Measurements from ENCODE around the gene OR4P4. TPM values are rescaled to one million over a fixed set of nuclear protein-coding genes. Genes with fewer than 3 reads are reported as not detected.

OR4P4 gene
- polyA plus RNA-seq (2013), result not detected

DNA sequence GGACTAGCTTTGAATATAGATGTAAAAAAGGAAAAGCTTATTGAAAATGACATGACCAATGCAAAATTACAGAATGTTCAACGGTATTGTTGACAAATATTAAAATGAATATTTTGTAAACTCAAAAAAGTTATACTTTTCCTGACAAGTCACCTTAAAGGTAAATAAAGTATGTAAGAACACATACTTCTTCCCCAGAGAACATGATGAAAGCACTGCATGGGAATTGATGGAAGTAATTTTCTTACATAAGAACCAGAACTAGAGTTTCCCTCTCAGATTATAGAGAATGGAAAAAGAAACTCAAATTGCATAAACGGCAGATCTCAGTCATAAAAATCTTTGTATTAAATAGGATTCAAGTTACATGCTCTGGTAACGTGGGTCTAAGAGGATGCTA, at the start of gene OR4P4:
Gene OR4P4 (plus strand): TSS at position 301 of the 400 bp plus-strand sequence.
- DNase-seq, result no peak
- Histone ChIP-seq H3K27ac (ENCODE audit: insufficient read depth in 1 of 2, low read depth in 1 of 2, low read length in 2 of 2, poor library complexity in 1 of 2, severe bottlenecking in 2 of 2) (no peak within 1 kb of the TSS), H3K9me3 (ENCODE audit: control extremely low read depth in 1 of 5, control insufficient read depth in 4 of 5, insufficient read depth in 2 of 5, low read depth in 1 of 5, low read length in 4 of 5) (no peaks in the 10 kb centered on the region), H3K4me3 (ENCODE audit: control insufficient read depth in 1 of 7, extremely low read depth in 1 of 7, insufficient read depth in 4 of 7, low read depth in 2 of 7, low read length in 6 of 7) (no peak within 1 kb of the TSS), H3K4me1 (ENCODE audit: control extremely low read depth in 1 of 4, control insufficient read depth in 4 of 4, insufficient read depth in 4 of 4, low read length in 3 of 4) (no peaks in the 10 kb centered on the region), H3K36me3 (ENCODE audit: control insufficient read depth in 4 of 4, insufficient read depth in 4 of 4, low read length in 3 of 4) (no peaks in the 10 kb centered on the region), H3K27me3 (replicated peaks in 2 of 5; ENCODE audit: control insufficient read depth in 4 of 5, insufficient read depth in 5 of 5, low read length in 4 of 5) (no peaks in the 10 kb centered on the region)
- ChIA-PET CTCF (no interaction called here), POLR2A (no interaction called here)
- no CpG with 5 or more reads among the region's 3 CpGs for WGBS (ENCODE audit: insufficient coverage)

GRCh38 chr11:55607545-55607944, 27.4 kb upstream of the OR4P4 start, which contains the start of gene OR4C11:
TSS of gene OR4C11 (minus strand) at chr11:55607645. CDS start at chr11:55604373, 3,272 bp downstream.
- Histone ChIP-seq H3K4me3 (ENCODE audit: control insufficient read depth in 1 of 7, extremely low read depth in 1 of 7, insufficient read depth in 4 of 7, low read depth in 2 of 7, low read length in 6 of 7) (no peak within 1 kb of the TSS), H3K27me3 (replicated peaks in 2 of 5; ENCODE audit: control insufficient read depth in 4 of 5, insufficient read depth in 5 of 5, low read length in 4 of 5) (no peaks in the 10 kb centered on the region), H3K36me3 (ENCODE audit: control insufficient read depth in 4 of 4, insufficient read depth in 4 of 4, low read length in 3 of 4) (no peaks in the 10 kb centered on the region), H3K27ac (ENCODE audit: insufficient read depth in 1 of 2, low read depth in 1 of 2, low read length in 2 of 2, poor library complexity in 1 of 2, severe bottlenecking in 2 of 2) (no peak within 1 kb of the TSS), H3K4me1 (ENCODE audit: control extremely low read depth in 1 of 4, control insufficient read depth in 4 of 4, insufficient read depth in 4 of 4, low read length in 3 of 4) (no peaks in the 10 kb centered on the region), H3K9me3 (ENCODE audit: control extremely low read depth in 1 of 5, control insufficient read depth in 4 of 5, insufficient read depth in 2 of 5, low read depth in 1 of 5, low read length in 4 of 5) (no peaks in the 10 kb centered on the region)
- CTCF ChIA-PET, result no interaction called here
- POLR2A ChIA-PET, result no interaction called here
- DNase-seq, result no peak
- WGBS (ENCODE audit: insufficient coverage), result no CpG with 5 or more reads among the region's 2 CpGs

GRCh38 chr11:55624531-55624930, 10.4 kb upstream of the OR4P4 start:
- H3K36me3 ChIP-seq (ENCODE audit: control insufficient read depth in 4 of 4, insufficient read depth in 4 of 4, low read length in 3 of 4), result no peaks in the 10 kb centered on the region
- CTCF ChIA-PET, result no interaction called here
- no peak overlapping the region for H3K27ac ChIP-seq (ENCODE audit: insufficient read depth in 1 of 2, low read depth in 1 of 2, low read length in 2 of 2, poor library complexity in 1 of 2, severe bottlenecking in 2 of 2)
- no peaks in the 10 kb centered on the region for H3K27me3 ChIP-seq (replicated peaks in 2 of 5; ENCODE audit: control insufficient read depth in 4 of 5, insufficient read depth in 5 of 5, low read length in 4 of 5)
- H3K9me3 ChIP-seq (ENCODE audit: control extremely low read depth in 1 of 5, control insufficient read depth in 4 of 5, insufficient read depth in 2 of 5, low read depth in 1 of 5, low read length in 4 of 5), result no peaks in the 10 kb centered on the region
- no peak for DNase-seq
- H3K4me3 ChIP-seq (ENCODE audit: control insufficient read depth in 1 of 7, extremely low read depth in 1 of 7, insufficient read depth in 4 of 7, low read depth in 2 of 7, low read length in 6 of 7), result no peak overlapping the region
- POLR2A ChIA-PET, result no interaction called here
- WGBS (ENCODE audit: insufficient coverage), result no CpG with 5 or more reads among the region's 1 CpG
- H3K4me1 ChIP-seq (ENCODE audit: control extremely low read depth in 1 of 4, control insufficient read depth in 4 of 4, insufficient read depth in 4 of 4, low read length in 3 of 4), result no peaks in the 10 kb centered on the region

GRCh38 chr11:55648027-55648426, 13.1 kb downstream of the OR4P4 start, which contains the start of gene OR4S2:
TSS of gene OR4S2 (plus strand) at chr11:55648327. CDS start at chr11:55650904, 2,577 bp downstream.
- no CpG with 5 or more reads among the region's 2 CpGs for WGBS (ENCODE audit: insufficient coverage)
- no peak within 1 kb of the TSS for H3K27ac ChIP-seq (ENCODE audit: insufficient read depth in 1 of 2, low read depth in 1 of 2, low read length in 2 of 2, poor library complexity in 1 of 2, severe bottlenecking in 2 of 2)
- ChIA-PET POLR2A (no interaction called here), CTCF (no interaction called here)
- no peaks in the 10 kb centered on the region for H3K4me1 ChIP-seq (ENCODE audit: control extremely low read depth in 1 of 4, control insufficient read depth in 4 of 4, insufficient read depth in 4 of 4, low read length in 3 of 4)
- H3K9me3 ChIP-seq (ENCODE audit: control extremely low read depth in 1 of 5, control insufficient read depth in 4 of 5, insufficient read depth in 2 of 5, low read depth in 1 of 5, low read length in 4 of 5), result no peaks in the 10 kb centered on the region
- H3K4me3 ChIP-seq (ENCODE audit: control insufficient read depth in 1 of 7, extremely low read depth in 1 of 7, insufficient read depth in 4 of 7, low read depth in 2 of 7, low read length in 6 of 7), result no peak within 1 kb of the TSS
- no peaks in the 10 kb centered on the region for H3K27me3 ChIP-seq (replicated peaks in 2 of 5; ENCODE audit: control insufficient read depth in 4 of 5, insufficient read depth in 5 of 5, low read length in 4 of 5)
- DNase-seq, result no peak
- H3K36me3 ChIP-seq (ENCODE audit: control insufficient read depth in 4 of 4, insufficient read depth in 4 of 4, low read length in 3 of 4), result no peaks in the 10 kb centered on the region

- POLR2A ChIA-PET, result no interaction called here
- H3K27ac ChIP-seq (ENCODE audit: insufficient read depth in 1 of 2, low read depth in 1 of 2, low read length in 2 of 2, poor library complexity in 1 of 2, severe bottlenecking in 2 of 2), result no peak overlapping the region
Observed at GRCh38 chr11:55652560-55652959, 17.6 kb downstream of the OR4P4 start.

GRCh38 chr11:55655096-55655495, 20.2 kb downstream of the OR4P4 start:
- ChIA-PET CTCF (no interaction called here), POLR2A (no interaction called here)
- no peaks in the 10 kb centered on the region for H3K4me1 ChIP-seq (ENCODE audit: control extremely low read depth in 1 of 4, control insufficient read depth in 4 of 4, insufficient read depth in 4 of 4, low read length in 3 of 4)
- H3K9me3 ChIP-seq (ENCODE audit: control extremely low read depth in 1 of 5, control insufficient read depth in 4 of 5, insufficient read depth in 2 of 5, low read depth in 1 of 5, low read length in 4 of 5), result no peaks in the 10 kb centered on the region
- H3K27me3 ChIP-seq (replicated peaks in 2 of 5; ENCODE audit: control insufficient read depth in 4 of 5, insufficient read depth in 5 of 5, low read length in 4 of 5), result no peaks in the 10 kb centered on the region
- no peak overlapping the region for H3K4me3 ChIP-seq (ENCODE audit: control insufficient read depth in 1 of 7, extremely low read depth in 1 of 7, insufficient read depth in 4 of 7, low read depth in 2 of 7, low read length in 6 of 7)
- H3K36me3 ChIP-seq (ENCODE audit: control insufficient read depth in 4 of 4, insufficient read depth in 4 of 4, low read length in 3 of 4), result no peaks in the 10 kb centered on the region
- no peak for DNase-seq
- no peak overlapping the region for H3K27ac ChIP-seq (ENCODE audit: insufficient read depth in 1 of 2, low read depth in 1 of 2, low read length in 2 of 2, poor library complexity in 1 of 2, severe bottlenecking in 2 of 2)

More at GRCh38 chr11:55652560-55652959, 17.6 kb downstream of the OR4P4 start:
- Histone ChIP-seq H3K36me3 (ENCODE audit: control insufficient read depth in 4 of 4, insufficient read depth in 4 of 4, low read length in 3 of 4) (no peaks in the 10 kb centered on the region), H3K4me1 (ENCODE audit: control extremely low read depth in 1 of 4, control insufficient read depth in 4 of 4, insufficient read depth in 4 of 4, low read length in 3 of 4) (no peaks in the 10 kb centered on the region), H3K4me3 (ENCODE audit: control insufficient read depth in 1 of 7, extremely low read depth in 1 of 7, insufficient read depth in 4 of 7, low read depth in 2 of 7, low read length in 6 of 7) (no peak overlapping the region), H3K27me3 (replicated peaks in 2 of 5; ENCODE audit: control insufficient read depth in 4 of 5, insufficient read depth in 5 of 5, low read length in 4 of 5) (no peaks in the 10 kb centered on the region), H3K9me3 (ENCODE audit: control extremely low read depth in 1 of 5, control insufficient read depth in 4 of 5, insufficient read depth in 2 of 5, low read depth in 1 of 5, low read length in 4 of 5) (no peaks in the 10 kb centered on the region)
- no peak for DNase-seq
- no CpG with 5 or more reads among the region's 1 CpG for WGBS (ENCODE audit: insufficient coverage)
- CTCF ChIA-PET, result no interaction called here

GRCh38 chr11:55658031-55658573, 23.2 kb downstream of the OR4P4 start:
- no peaks in the 10 kb centered on the region for H3K27me3 ChIP-seq (replicated peaks in 2 of 5; ENCODE audit: control insufficient read depth in 4 of 5, insufficient read depth in 5 of 5, low read length in 4 of 5)

More at GRCh38 chr11:55658031-55658573, 23.2 kb downstream of the OR4P4 start:
- no CpG with 5 or more reads among the region's 2 CpGs for WGBS (ENCODE audit: insufficient coverage)
- no peaks in the 10 kb centered on the region for H3K9me3 ChIP-seq (ENCODE audit: control extremely low read depth in 1 of 5, control insufficient read depth in 4 of 5, insufficient read depth in 2 of 5, low read depth in 1 of 5, low read length in 4 of 5)
- no peak for DNase-seq
- no peak overlapping the region for H3K27ac ChIP-seq (ENCODE audit: insufficient read depth in 1 of 2, low read depth in 1 of 2, low read length in 2 of 2, poor library complexity in 1 of 2, severe bottlenecking in 2 of 2)
- no peak overlapping the region for H3K4me3 ChIP-seq (ENCODE audit: control insufficient read depth in 1 of 7, extremely low read depth in 1 of 7, insufficient read depth in 4 of 7, low read depth in 2 of 7, low read length in 6 of 7)
- no peaks in the 10 kb centered on the region for H3K36me3 ChIP-seq (ENCODE audit: control insufficient read depth in 4 of 4, insufficient read depth in 4 of 4, low read length in 3 of 4)
- H3K4me1 ChIP-seq (ENCODE audit: control extremely low read depth in 1 of 4, control insufficient read depth in 4 of 4, insufficient read depth in 4 of 4, low read length in 3 of 4), result no peaks in the 10 kb centered on the region
- ChIA-PET CTCF (no interaction called here), POLR2A (no interaction called here)
